ENCODE results near the gene EMCN.

Gene EMCN

GRCh38 chr4:100511896-100512295, 5.9 kb downstream of the EMCN start:
- Histone ChIP-seq H3K4me3 (no peak overlapping the region), H3K27ac (no peak overlapping the region)
- DNase-seq (ENCODE audit: low spot score), result no peak
- TF ChIP-seq CTCF (IDR thresholded peaks at IDR 0.05), result no peak

- no peak overlapping the region for H3K27ac ChIP-seq
- no peak overlapping the region for H3K4me3 ChIP-seq
- DNase-seq (ENCODE audit: low spot score), result no peak
- no peak for TF ChIP-seq CTCF (IDR thresholded peaks at IDR 0.05)
These were observed 7.3 kb downstream of the EMCN start for GRCh38 chr4:100510551-100510950.

GRCh38 chr4:100509386-100509785, 8.4 kb downstream of the EMCN start:
- Histone ChIP-seq H3K27ac (no peak overlapping the region), H3K4me3 (no peak overlapping the region)
- DNase-seq (ENCODE audit: low spot score), result no peak
- TF ChIP-seq CTCF (IDR thresholded peaks at IDR 0.05), result no peak

DNA sequence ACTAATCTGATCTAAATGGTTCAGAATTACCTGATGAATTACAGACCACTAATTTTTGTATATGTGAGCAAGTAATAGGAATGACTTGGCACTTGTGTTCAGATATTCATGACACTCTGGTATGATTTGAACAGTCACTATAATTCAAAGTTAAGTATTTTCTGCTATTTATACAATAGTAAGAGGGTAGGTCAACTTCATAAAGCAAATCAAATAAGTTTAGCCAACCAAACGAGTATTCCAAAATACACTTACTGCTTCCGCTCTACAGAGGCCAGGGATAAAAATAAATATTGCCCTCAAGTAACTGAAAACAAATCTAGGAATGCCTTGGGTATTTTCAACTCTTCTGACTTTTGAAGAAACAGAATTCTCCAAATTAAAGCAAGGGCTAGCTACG, 9.1 kb downstream of the EMCN start:
- Histone ChIP-seq H3K4me3 (no peak overlapping the region), H3K27ac (no peak overlapping the region)
- no peak for TF ChIP-seq CTCF (IDR thresholded peaks at IDR 0.05)
- no peak for DNase-seq (ENCODE audit: low spot score)

DNA sequence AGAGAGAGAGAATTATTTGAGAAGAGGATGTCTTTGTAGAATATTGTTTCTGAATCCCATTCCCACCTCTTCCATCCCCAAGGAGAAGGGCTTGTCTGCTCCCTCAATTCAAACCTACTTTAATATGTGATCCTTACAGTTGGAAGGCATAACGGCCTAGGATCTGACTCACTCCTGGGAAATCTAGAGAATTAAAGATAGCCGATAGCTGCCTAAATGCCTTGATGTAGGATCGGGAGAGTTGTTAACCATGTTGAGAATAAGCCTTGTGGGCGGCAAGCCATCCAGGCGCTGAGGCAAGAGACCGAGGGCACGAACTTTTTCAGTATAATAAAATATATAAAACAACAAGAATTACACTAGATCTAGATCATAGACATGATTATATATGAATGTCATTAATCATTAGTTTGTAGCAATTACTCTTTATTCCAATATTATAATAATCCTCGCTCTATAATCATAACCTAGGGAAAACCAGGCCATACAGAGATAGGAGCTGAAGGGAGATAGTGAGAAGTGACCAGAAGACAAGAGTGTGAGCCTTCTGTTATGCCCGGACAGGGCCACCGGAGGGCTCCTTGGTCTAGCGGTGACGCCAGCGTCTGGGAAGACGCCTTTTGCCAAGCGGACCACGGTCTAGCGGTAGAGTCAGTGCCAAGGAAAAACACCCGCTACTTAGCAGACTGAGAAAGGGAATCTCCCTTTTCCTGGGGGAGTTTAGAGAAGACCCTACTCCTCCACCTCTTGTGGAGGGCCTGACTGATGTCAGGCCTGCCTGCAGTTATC, 13.5 kb downstream of the EMCN start:
- Histone ChIP-seq H3K4me3 (no peak overlapping the region), H3K27ac (no peak overlapping the region)
- DNase-seq (ENCODE audit: low spot score), result no peak
- no peak for TF ChIP-seq CTCF (IDR thresholded peaks at IDR 0.05)

DNA sequence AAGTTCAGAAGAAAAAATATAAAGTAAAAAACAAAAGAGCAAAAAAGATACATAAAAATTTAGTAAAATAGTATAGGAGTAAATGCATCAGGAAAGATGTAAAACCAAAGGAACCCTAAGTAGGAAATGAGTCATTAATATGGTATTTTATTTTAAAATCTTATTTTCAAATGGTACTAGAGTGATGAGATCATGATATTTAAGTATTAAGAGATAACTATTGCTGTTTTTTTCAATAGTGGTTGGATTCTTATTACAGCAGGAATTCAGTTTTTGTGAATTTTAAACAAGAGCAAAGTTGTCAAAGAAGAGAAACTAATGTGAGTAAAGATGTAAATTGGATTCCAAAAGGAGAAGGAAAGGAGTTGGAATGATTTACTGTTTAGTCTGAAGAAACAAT, 20.0 kb downstream of the EMCN start:
- H3K27ac ChIP-seq, result no peak overlapping the region
- H3K4me3 ChIP-seq, result no peak overlapping the region
- no peak for DNase-seq (ENCODE audit: low spot score)
- no peak for TF ChIP-seq CTCF (IDR thresholded peaks at IDR 0.05)

GRCh38 chr4:100495074-100495473, 22.7 kb downstream of the EMCN start:
- TF ChIP-seq CTCF (IDR thresholded peaks at IDR 0.05), result no peak
- Histone ChIP-seq H3K4me3 (no peak overlapping the region), H3K27ac (no peak overlapping the region)
- DNase-seq (ENCODE audit: low spot score), result no peak
